ENCODE measurements around the gene PTPRM.

- TF ChIP-seq CTCF (IDR thresholded peaks at IDR 0.05), result no peak
- no peak for TF ChIP-seq FOXJ3 (CRISPR knock-in tag; IDR thresholded peaks at IDR 0.05)
- TF ChIP-seq MEF2A (IDR thresholded peaks at IDR 0.05; ENCODE audit: borderline replicate concordance, low read depth), result no peak
- no peak for TF ChIP-seq EZH2phosphoT487 (IDR thresholded peaks at IDR 0.05; ENCODE audit: borderline replicate concordance, low read depth)
- TF ChIP-seq POLR2AphosphoS5 (IDR thresholded peaks at IDR 0.05; ENCODE audit: low read depth, low read length), result no peak
- TF ChIP-seq RXRA (IDR thresholded peaks at IDR 0.05; ENCODE audit: borderline replicate concordance, low read depth), result no peak
- no peak for TF ChIP-seq MAX (IDR thresholded peaks at IDR 0.05; ENCODE audit: low read depth)
- TF ChIP-seq RAD21 (IDR thresholded peaks at IDR 0.05; ENCODE audit: low read length), result 0 out of 2 replicates have a peak, but pooled peaks have one; percentile 5
- no peak for TF ChIP-seq EP300 (IDR thresholded peaks at IDR 0.05; ENCODE audit: borderline replicate concordance in 1 of 2, low read depth in 1 of 2, low read length in 1 of 2)
- TF ChIP-seq IRF3 (IDR thresholded peaks at IDR 0.05; ENCODE audit: low read depth, low read length), result no peak
- no peak for TF ChIP-seq USF2 (IDR thresholded peaks at IDR 0.05; ENCODE audit: borderline replicate concordance, low read depth, low read length)
- no peak for TF ChIP-seq NFIC (IDR thresholded peaks at IDR 0.05; ENCODE audit: borderline replicate concordance)
Observed at GRCh38 chr18:8424481-8424880, 857.4 kb downstream of the PTPRM start.
